ENCODE measurements around the gene PPP2R2B. TPM values are rescaled to one million over a fixed set of nuclear protein-coding genes. Genes with fewer than 3 reads are reported as not detected.

The PPP2R2B gene
- polyA plus RNA-seq, 3 donors = 0.08 TPM; not detected in 2

- Histone ChIP-seq H3K27me3 (ENCODE audit: control insufficient read depth in 2 of 2, insufficient read depth in 2 of 2, low read length in 2 of 2) (no peaks in the 10 kb centered on the region), H4K20me1 (ENCODE audit: insufficient read depth, low read length) (no peaks in the 10 kb centered on the region), H3K27ac (ENCODE audit: low read depth in 1 of 2, low read length in 2 of 2) (no peak overlapping the region), H3K9me3 (replicated peaks in 1 of 2; ENCODE audit: control insufficient read depth in 1 of 2, insufficient read depth in 1 of 2, low read length in 2 of 2) (no peaks in the 10 kb centered on the region), H3K79me2 (ENCODE audit: insufficient read depth, low read length) (no peaks in the 10 kb centered on the region), H3K4me1 (ENCODE audit: control insufficient read depth in 1 of 2, insufficient read depth in 2 of 2, low read length in 2 of 2) (no peaks in the 10 kb centered on the region), H2AFZ (ENCODE audit: insufficient read depth, low read depth, low read length, poor library complexity, severe bottlenecking) (no peak overlapping the region), H3K36me3 (replicated peaks in 1 of 2; ENCODE audit: control insufficient read depth in 1 of 2, insufficient read depth in 2 of 2, low read length in 2 of 2) (no peaks in the 10 kb centered on the region), H3K4me2 (replicated peaks; ENCODE audit: extremely low read depth, low read length, poor library complexity, severe bottlenecking) (no peak overlapping the region), H3K9ac (ENCODE audit: insufficient read depth, low read length, poor library complexity, severe bottlenecking) (no peak overlapping the region), H3K4me3 (replicated peaks in 1 of 3; ENCODE audit: low read depth in 2 of 3, low read length in 3 of 3) (no peak overlapping the region)
- TF ChIP-seq CTCF (IDR thresholded peaks at IDR 0.05) = no peak
- H3K9me3 Mint-ChIP-seq = no peaks in the 10 kb centered on the region
- no peak overlapping the region for H3K4me3 Mint-ChIP-seq
- no peaks in the 10 kb centered on the region for H3K36me3 Mint-ChIP-seq
- WGBS (ENCODE audit: insufficient coverage) = no CpG with 5 or more reads among the region's 3 CpGs
- H3K4me1 Mint-ChIP-seq = no peaks in the 10 kb centered on the region
- no peak overlapping the region for H3K27ac Mint-ChIP-seq
- no peak for DNase-seq
- no peaks in the 10 kb centered on the region for H3K27me3 Mint-ChIP-seq (ENCODE audit: low read depth in 3 of 3)
- intact Hi-C loops (cut with micrococcal nuclease) = loop anchor here in 1 of 2 donors (10.0 kb wide), 1 partner anchor 145 kb away; no protein-coding TSS in a partner anchor
Observed at GRCh38 chr5:146669656-146670055, 208.9 kb downstream of the PPP2R2B start.

- Histone ChIP-seq H3K4me1 (ENCODE audit: control insufficient read depth in 1 of 2, insufficient read depth in 2 of 2, low read length in 2 of 2) (no peaks in the 10 kb centered on the region), H4K20me1 (ENCODE audit: insufficient read depth, low read length) (no peaks in the 10 kb centered on the region), H3K79me2 (ENCODE audit: insufficient read depth, low read length) (no peaks in the 10 kb centered on the region), H3K27ac (ENCODE audit: low read depth in 1 of 2, low read length in 2 of 2) (no peak overlapping the region), H3K9me3 (replicated peaks in 1 of 2; ENCODE audit: control insufficient read depth in 1 of 2, insufficient read depth in 1 of 2, low read length in 2 of 2) (no peaks in the 10 kb centered on the region), H3K36me3 (replicated peaks in 1 of 2; ENCODE audit: control insufficient read depth in 1 of 2, insufficient read depth in 2 of 2, low read length in 2 of 2) (no peaks in the 10 kb centered on the region), H3K4me2 (replicated peaks; ENCODE audit: extremely low read depth, low read length, poor library complexity, severe bottlenecking) (no peak overlapping the region), H3K9ac (ENCODE audit: insufficient read depth, low read length, poor library complexity, severe bottlenecking) (no peak overlapping the region), H3K4me3 (replicated peaks in 1 of 3; ENCODE audit: low read depth in 2 of 3, low read length in 3 of 3) (no peak overlapping the region), H3K27me3 (ENCODE audit: control insufficient read depth in 2 of 2, insufficient read depth in 2 of 2, low read length in 2 of 2) (no peaks in the 10 kb centered on the region), H2AFZ (ENCODE audit: insufficient read depth, low read depth, low read length, poor library complexity, severe bottlenecking) (no peak overlapping the region)
- Mint-ChIP-seq H3K27ac (no peak overlapping the region), H3K27me3 (ENCODE audit: low read depth in 3 of 3) (no peaks in the 10 kb centered on the region), H3K36me3 (no peaks in the 10 kb centered on the region), H3K9me3 (no peaks in the 10 kb centered on the region), H3K4me1 (no peaks in the 10 kb centered on the region), H3K4me3 (no peak overlapping the region)
- TF ChIP-seq CTCF (IDR thresholded peaks at IDR 0.05) = no peak
- 90% methylated on average over 2 of the region's 4 CpGs for WGBS (ENCODE audit: insufficient coverage)
- intact Hi-C loops (cut with micrococcal nuclease) = no loop called here
- DNase-seq = no peak
Observed at GRCh38 chr5:146667633-146668272, 210.8 kb downstream of the PPP2R2B start.
